OCI-LY3 (cell line): ENCODE data around the gene TMEM47.

Experiments
- H2AFZ ChIP-seq: fragments of 200-600, 300-600 bp; shearing (Covaris generic); 2 replicates; pipeline ENCODE4 v1.6.0; 2014; ENCODE audit warnings: antibody characterized with exemption, low read depth, low read length
- H3K27ac ChIP-seq: fragments of 200-600, 300-600 bp; sonication (generic); 2 replicates; pipeline ENCODE4 v1.5.1; 2014; ENCODE audit warnings: mild to moderate bottlenecking, low read length, moderate library complexity, mixed read lengths
- H3K27me3 ChIP-seq: fragments of 200-600, 300-600 bp; sonication (generic); 2 replicates; pipeline ENCODE4 v1.6.1; 2014; ENCODE audit warnings: low read depth, low read length, mixed read lengths
- H3K36me3 ChIP-seq: fragments of 200-600, 300-600 bp; sonication (generic); replicated peaks from 2 replicates; pipeline ENCODE3; 2014; ENCODE audit warnings: low read depth, low read length, mixed read lengths
- H3K4me1 ChIP-seq: fragments of 300-600, 200-600 bp; sonication (generic); 2 replicates; pipeline ENCODE4 v1.6.1; 2014; ENCODE audit warnings: low read length, mixed read lengths
- H3K4me2 ChIP-seq: fragments of 200-600, 300-600 bp; sonication (generic); 2 replicates; pipeline ENCODE4 v1.6.1; 2014; ENCODE audit warnings: low read length, mixed read lengths
- H3K4me3 ChIP-seq: fragments of 300-600, 200-600 bp; sonication (generic); 2 replicates; pipeline ENCODE4 v1.5.1; 2014; ENCODE audit warnings: antibody characterized with exemption, mild to moderate bottlenecking, low read length, moderate library complexity
- H3K79me2 ChIP-seq: fragments of 300-600, 200-600 bp; shearing (Covaris generic); 2 replicates; pipeline ENCODE4 v1.6.1; 2014; ENCODE audit warnings: mild to moderate bottlenecking, low read length, mixed read lengths
- H3K9ac ChIP-seq: fragments of 300-600, 200-600 bp; shearing (Covaris generic); 2 replicates; pipeline ENCODE4 v1.6.0; 2014; ENCODE audit warnings: mild to moderate bottlenecking, low read length, moderate library complexity
- H3K9me3 ChIP-seq: fragments of 200-600, 300-600 bp; shearing (Covaris generic); 2 replicates; pipeline ENCODE4 v1.6.1; 2014; ENCODE audit warnings: low read length, mixed read lengths; ENCODE audit not compliant: insufficient read depth
- H4K20me1 ChIP-seq: fragments of 200-600, 300-600 bp; sonication (generic); 2 replicates; pipeline ENCODE4 v1.6.1; 2016; ENCODE audit warnings: low read length, mixed read lengths; ENCODE audit not compliant: insufficient read depth
- CTCF ChIP-seq: fragments of 200-600, 300-600 bp; sonication (generic); IDR thresholded peaks from 2 replicates; pipeline ENCODE4 v1.5.1; 2014; ENCODE audit warnings: antibody characterized with exemption, low read length, low read depth
- EZH2phosphoT487 ChIP-seq: fragments of 200-600 bp; shearing (Covaris generic); IDR thresholded peaks from 2 replicates; pipeline ENCODE4 v1.6.1; 2018; ENCODE audit warnings: antibody characterized with exemption, mixed run types, low read depth

The TMEM47 gene

DNA sequence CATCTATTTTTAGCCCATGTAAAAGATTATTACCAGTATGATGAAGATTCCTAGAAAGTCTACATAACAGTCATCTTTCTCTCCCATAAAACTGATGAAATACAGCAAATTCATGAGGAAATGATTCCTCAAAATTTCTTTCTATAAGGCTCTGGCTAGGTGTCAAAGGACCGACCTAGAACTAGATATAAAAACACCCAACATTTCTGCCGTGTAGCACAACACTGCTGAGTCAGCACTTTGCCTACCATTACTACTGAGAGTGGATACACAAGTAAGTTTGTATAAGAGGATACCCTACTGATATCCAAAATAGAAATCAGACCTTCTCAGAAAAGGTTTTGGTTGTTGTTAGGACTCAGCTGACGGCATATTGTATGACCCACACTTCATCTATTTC lies 24.7 kb downstream of the TMEM47 start:
- Histone ChIP-seq H3K9ac (no peak overlapping the region), H3K27ac (no peak overlapping the region), H3K4me2 (no peak overlapping the region)

DNA sequence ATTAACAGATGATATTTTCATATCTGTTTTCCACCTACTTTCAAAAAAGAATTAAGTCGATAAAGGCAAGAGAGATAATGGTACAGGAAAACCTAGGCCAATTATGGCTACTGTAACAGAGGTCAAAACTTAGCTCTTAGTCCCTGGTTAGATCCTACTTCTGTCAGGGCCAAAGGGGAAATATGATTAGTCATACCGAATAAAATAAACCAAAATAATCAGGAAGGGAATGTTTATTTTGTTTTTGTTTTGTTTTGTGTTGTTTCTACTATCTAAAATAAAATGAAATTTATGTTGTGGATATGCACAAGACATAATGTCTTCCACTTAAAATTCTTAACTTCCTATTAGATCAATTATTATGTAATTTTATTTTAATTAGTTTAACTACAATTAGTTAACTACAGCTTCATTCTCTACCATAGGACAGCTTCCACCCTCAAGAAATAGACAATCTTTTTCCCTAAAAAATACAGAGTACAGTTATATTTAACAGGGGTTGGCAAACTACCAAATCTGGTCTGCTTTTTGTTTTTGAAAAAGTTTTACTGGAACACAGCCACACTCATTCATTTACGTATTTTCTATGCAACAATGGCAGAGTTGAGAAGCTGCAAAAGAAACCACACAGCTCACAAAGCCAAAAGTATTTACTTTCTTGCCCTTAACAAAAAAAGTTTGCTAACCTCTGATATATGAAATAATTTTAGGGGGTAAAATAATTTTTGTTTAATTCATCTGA lies 25.4 kb downstream of the TMEM47 start:
- Histone ChIP-seq H3K9me3 (no peaks in the 10 kb centered on the region), H3K79me2 (no peaks in the 10 kb centered on the region), H2AFZ (no peak overlapping the region), H3K27ac (no peak overlapping the region), H3K9ac (no peak overlapping the region), H3K4me3 (no peak overlapping the region), H3K4me1 (no peaks in the 10 kb centered on the region), H3K4me2 (no peak overlapping the region), H4K20me1 (no peaks in the 10 kb centered on the region), H3K36me3 (no peaks in the 10 kb centered on the region), H3K27me3 (no peaks in the 10 kb centered on the region)
- no peak for TF ChIP-seq EZH2phosphoT487
- no peak for TF ChIP-seq CTCF

More for the DNA sequence above, 24.7 kb downstream of the TMEM47 start:
- Histone ChIP-seq H3K9me3 (no peaks in the 10 kb centered on the region), H4K20me1 (no peaks in the 10 kb centered on the region), H3K4me3 (no peak overlapping the region), H3K79me2 (no peaks in the 10 kb centered on the region), H3K36me3 (no peaks in the 10 kb centered on the region), H3K4me1 (no peaks in the 10 kb centered on the region), H2AFZ (no peak overlapping the region), H3K27me3 (no peaks in the 10 kb centered on the region)
- TF ChIP-seq CTCF (no peak), EZH2phosphoT487 (no peak)

DNA sequence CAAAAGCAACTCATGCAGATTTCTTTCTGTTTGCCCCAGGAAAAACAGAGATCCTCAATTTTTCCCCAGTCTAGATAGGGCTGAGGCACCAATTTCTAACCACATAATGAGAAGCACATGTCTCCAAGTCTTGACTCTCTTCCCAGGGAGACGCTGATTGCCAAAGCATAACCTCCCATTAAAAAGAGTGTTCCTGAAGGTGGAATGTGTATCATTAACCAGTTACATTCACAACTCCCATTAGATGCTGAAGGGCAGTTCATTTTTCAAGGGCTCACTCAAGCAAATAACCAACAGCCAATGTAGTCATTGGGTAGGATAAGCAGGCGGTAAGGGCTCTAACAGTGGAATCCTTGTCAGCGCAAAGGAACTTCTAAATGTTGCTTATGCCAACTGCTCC lies 27.5 kb downstream of the TMEM47 start:
- Histone ChIP-seq H3K79me2 (no peaks in the 10 kb centered on the region), H3K27ac (no peak overlapping the region), H3K4me2 (no peak overlapping the region), H3K9ac (no peak overlapping the region), H3K4me3 (no peak overlapping the region), H2AFZ (no peak overlapping the region), H3K36me3 (no peaks in the 10 kb centered on the region), H3K4me1 (no peaks in the 10 kb centered on the region), H4K20me1 (no peaks in the 10 kb centered on the region), H3K27me3 (no peaks in the 10 kb centered on the region), H3K9me3 (no peaks in the 10 kb centered on the region)
- TF ChIP-seq EZH2phosphoT487 (no peak), CTCF (no peak)

DNA sequence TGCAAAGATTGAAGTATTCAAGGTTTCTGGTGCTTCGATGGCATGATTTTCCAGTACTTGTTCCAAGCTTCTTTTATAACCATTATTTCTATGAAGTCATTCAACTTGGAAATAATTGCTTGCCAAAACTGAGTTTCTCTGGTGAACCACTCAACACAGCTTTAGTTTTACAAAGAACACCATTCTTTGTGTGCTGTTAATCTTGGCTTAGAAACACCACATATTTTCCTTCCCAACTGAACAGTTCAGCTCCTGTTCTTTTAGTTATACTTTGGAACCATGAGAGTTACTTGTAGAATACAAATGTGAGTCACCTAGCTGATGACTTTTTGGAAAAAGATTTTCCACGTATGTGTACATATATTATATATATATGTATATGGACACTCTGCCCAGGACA lies 32.7 kb downstream of the TMEM47 start:
- Histone ChIP-seq H3K9me3 (no peaks in the 10 kb centered on the region), H3K27ac (no peak overlapping the region), H3K9ac (no peak overlapping the region), H3K36me3 (no peaks in the 10 kb centered on the region), H3K4me1 (no peaks in the 10 kb centered on the region), H3K27me3 (no peaks in the 10 kb centered on the region), H4K20me1 (no peaks in the 10 kb centered on the region), H3K79me2 (no peaks in the 10 kb centered on the region), H3K4me2 (no peak overlapping the region), H3K4me3 (no peak overlapping the region), H2AFZ (no peak overlapping the region)
- TF ChIP-seq EZH2phosphoT487: no peak
- TF ChIP-seq CTCF: no peak
